IPS-18c (cell line): Measurements from ENCODE around the gene CTU1.

Experiments
- H3K4me3 ChIP-seq: 2 replicates; pipeline ENCODE4 v1.7.0; 2013; ENCODE audit warnings: low read depth, mild to moderate bottlenecking, low read length, moderate library complexity; ENCODE audit not compliant: insufficient read depth
- H3K9me3 ChIP-seq: one replicate; pipeline ENCODE4 v1.6.1; 2013; ENCODE audit warnings: mild to moderate bottlenecking, low read length, moderate library complexity; ENCODE audit not compliant: control insufficient read depth, insufficient read depth

Gene CTU1

DNA sequence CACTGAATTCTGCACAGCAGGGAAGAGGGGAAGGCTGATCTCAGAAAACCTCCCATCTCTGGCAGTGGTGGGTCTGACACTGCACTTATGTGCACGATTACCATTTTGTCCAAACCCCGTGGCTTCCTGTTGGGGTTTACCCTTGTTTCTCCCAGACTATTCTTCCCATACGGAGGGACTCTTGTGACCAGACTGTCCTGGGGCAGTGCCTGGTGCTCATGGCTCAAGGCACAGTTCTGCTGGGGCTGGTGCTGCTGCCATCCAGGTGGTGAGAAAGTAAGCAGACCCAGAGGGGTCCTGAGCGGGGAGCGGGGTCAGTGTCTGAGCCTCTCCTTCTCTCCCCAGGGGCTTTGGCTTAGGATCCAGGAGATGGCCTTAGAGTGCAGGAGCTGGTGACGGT lies 11.4 kb upstream of the CTU1 start:
- no peak overlapping the region for H3K4me3 ChIP-seq
- no peaks in the 10 kb centered on the region for H3K9me3 ChIP-seq

GRCh38 chr19:51119101-51119500 lies 10.9 kb upstream of the CTU1 start:
- no peak overlapping the region for H3K4me3 ChIP-seq
- H3K9me3 ChIP-seq = no peaks in the 10 kb centered on the region

DNA sequence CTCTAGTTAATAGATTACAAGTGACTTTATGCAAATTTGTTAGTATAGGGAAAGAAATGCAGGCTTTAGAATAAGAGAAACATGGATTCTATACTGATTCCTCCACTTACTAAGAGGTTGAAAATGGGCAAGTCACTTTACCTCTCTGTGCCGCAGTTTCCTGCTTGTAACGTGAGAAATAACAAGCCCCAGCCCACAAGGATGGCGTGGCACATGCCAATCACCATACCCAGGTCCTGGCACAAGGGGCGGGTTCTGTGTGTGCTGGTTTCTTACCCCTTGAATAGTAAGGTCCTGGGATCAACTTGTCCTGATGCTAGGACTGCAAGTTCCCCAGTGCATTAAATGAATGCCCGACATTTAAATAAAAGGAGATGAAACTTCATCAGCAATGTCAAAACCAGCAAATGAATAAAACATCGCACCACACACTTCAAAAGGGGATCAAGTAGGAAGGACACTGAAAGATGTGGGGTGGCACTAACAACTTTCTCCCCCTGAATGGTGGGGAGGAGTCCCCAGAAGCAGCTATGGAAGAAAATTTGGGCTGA lies 8.6 kb upstream of the CTU1 start:
- Histone ChIP-seq H3K4me3 (no peak overlapping the region), H3K9me3 (no peaks in the 10 kb centered on the region)

DNA sequence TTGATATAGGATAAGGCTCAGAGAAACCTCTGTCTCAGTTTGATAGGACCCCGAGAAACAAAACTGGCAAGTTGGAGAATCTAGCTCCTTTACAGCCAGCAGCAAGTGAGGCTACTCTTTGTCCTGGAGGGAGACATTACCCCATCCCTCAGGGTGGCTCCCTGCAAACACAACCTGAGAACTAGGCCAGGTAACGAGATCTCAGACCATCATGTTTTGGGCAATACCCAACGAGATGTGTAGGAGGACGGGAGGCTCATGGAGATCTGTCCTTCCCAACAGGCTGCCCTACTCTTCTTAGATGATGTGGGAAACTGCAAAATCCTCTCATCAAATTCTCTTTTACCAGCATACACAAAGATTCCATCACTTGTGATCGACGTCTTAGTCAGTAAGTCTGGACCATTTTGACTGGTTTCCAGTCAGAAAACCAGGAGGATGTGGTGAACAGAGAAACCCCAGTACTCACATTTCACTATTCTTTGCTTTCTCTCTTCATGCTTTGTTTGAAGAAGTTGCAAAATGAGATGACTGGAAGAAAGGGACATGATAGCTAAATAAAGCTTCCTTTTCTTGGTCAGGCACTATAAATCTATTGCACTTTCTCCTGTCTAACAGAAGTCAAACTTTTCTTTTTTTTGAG lies 6.0 kb upstream of the CTU1 start:
- no peak overlapping the region for H3K4me3 ChIP-seq
- no peaks in the 10 kb centered on the region for H3K9me3 ChIP-seq

DNA sequence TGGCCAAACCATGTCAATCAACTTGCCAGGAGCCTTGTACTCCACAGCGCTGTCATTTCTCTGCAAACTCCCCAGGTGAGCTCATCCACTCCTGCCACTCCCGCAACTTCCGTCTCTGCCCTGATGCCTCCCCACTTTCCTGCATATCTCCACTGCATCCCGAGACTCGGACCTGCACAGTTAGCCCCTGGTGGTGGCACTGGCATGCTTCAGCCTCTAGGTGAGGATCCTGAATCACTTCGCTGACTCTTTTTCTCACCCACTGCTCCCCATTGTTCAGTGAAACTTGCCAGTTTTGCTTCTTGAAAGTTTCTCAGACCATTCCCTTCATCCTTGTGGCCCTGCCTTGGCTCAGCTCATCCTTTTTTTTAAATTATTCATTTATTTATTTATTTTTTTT lies 3.4 kb upstream of the CTU1 start:
- Histone ChIP-seq H3K9me3 (no peaks in the 10 kb centered on the region), H3K4me3 (no peak overlapping the region)

- no peak overlapping the region for H3K4me3 ChIP-seq
- H3K9me3 ChIP-seq = no peaks in the 10 kb centered on the region
Measured at GRCh38 chr19:51110666-51110971, 2.4 kb upstream of the CTU1 start.

DNA sequence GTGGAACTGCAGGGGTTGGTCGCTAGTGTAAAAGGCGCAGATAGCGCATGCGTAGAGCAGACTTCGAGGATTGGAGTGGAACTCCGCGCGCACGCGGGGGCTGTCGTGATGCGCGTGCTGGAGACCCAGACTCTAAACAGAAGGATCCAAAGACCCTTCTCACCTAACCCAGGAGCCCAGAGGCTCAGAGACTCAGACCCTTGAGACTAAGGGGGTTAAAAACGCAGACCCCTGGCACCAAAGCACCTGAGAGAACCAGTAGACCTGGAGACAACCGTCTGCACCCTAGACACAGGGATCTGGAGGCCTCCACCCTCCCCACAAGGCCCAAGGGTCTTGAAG lies 567 bp upstream of the CTU1 start:
- H3K4me3 ChIP-seq = peak overlapping the region; percentile 86

DNA sequence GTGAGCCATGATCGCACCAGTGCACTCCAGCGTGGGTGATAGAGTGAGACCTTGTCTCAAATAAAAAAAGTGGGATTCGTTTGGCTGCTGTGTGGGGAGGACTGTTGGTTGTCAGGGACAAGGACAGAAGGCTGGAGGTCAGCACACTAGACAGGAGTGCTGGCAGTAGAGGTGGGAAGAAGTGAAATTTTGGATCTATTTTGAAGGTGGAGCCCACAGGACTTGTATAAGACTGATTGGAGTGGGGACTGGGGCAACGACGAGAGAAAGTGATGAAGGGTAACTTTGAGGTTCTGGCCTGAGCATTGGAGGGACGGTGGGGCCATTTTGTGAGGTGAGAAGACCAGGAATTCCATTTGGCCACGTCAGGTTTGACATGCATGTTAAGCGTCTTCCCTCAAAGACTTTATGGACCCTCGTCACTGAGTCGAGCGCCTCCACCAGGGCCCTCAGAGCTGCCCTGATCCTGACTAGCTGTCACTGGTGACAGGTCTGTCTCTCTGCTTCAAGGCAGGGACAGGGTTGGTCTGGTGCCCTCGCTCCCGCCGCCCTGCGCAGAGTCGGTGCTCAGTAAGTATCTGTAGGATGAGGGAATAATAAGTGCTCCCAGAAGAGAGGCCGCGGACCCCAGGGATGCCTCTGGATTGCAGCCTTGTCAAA lies 673 bp downstream of the CTU1 start:
- Histone ChIP-seq H3K4me3 (peak overlapping the region; percentile 86), H3K9me3 (no peaks in the 10 kb centered on the region)

More for the DNA sequence above, 567 bp upstream of the CTU1 start:
- no peaks in the 10 kb centered on the region for H3K9me3 ChIP-seq

DNA sequence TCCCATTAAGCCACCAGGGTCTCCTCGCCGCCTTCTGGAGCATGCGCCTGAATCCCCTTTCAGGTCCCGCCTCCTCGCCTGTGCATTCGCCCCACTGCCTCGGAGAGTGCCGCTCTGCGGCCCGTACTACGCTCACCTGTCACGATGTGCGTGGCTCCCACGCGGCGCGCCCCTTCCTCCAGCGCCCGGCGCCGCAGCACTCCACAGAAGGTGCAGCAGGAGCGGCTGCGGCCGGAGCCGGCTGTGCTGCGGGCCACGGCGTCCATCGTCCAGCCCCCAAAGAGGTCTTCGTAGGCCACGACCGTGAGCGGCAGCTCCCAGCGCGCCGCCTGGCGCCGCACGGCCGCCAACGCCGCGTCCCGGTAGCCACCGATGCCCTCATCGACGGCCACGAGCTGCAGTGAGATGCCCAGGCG lies 4.3 kb downstream of the CTU1 start:
- Histone ChIP-seq H3K4me3 (no peak overlapping the region), H3K9me3 (no peaks in the 10 kb centered on the region)

DNA sequence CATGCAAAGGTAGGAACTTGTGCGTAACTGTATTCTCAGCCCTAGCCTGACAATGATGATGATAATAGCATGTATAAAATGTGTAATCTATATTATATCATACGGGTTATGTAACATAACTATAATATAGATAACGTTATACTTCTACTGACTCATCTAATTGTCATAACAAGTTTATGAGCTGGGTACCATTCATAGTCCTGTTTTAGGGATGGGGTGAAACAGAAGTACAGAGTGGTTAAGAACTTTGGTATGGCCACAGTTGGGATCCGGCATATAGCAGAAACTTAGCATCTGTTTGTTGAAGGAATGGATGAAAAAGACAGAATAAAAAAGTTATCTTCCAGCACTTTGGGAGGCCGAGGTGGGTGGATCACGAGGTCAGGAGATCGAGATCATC lies 5.2 kb downstream of the CTU1 start:
- no peak overlapping the region for H3K4me3 ChIP-seq
- H3K9me3 ChIP-seq = no peaks in the 10 kb centered on the region

GRCh38 chr19:51101171-51101865 lies 6.9 kb downstream of the CTU1 start:
- Histone ChIP-seq H3K9me3 (no peaks in the 10 kb centered on the region), H3K4me3 (no peak overlapping the region)

DNA sequence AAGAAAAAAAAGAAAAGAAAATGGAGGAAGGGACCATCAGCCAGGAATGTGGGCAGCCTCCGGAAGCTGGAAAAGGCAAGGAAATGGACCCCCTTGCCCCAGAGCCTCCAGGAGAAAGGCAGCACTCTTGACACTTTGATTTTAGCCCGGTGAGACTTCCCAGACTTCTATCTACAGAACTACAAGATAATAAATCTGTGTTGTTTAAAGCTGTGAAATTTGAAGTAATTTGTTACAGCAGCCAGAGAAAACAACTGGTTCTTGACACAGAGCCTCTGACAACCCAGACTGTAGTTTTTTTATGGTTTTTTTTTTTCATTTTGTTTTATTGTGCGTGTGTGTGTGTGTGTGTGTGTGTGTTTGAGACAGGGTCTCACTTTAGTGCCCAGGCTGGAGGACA lies 7.6 kb downstream of the CTU1 start:
- H3K4me3 ChIP-seq = no peak overlapping the region
- no peaks in the 10 kb centered on the region for H3K9me3 ChIP-seq

DNA sequence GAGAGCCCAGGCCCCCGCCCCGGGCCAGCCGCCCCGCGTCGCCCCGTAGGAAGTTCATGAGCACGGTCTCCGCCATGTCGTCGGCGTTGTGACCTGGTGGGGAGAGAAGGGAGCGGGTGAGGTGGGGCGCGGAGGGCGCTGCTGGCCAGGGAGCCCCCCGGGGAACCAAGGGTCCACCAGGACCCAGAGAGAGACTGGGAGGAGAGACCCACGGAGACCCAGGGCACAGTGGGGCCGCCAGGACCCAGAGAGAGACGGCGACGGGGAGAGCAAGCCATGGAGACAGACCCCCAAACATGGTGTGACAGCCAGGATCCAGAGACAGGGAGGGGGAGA lies 9.2 kb downstream of the CTU1 start:
- Histone ChIP-seq H3K9me3 (no peaks in the 10 kb centered on the region), H3K4me3 (no peak overlapping the region)

GRCh38 chr19:51098365-51099046 lies 9.7 kb downstream of the CTU1 start:
- no peaks in the 10 kb centered on the region for H3K9me3 ChIP-seq
- H3K4me3 ChIP-seq = no peak overlapping the region

- Histone ChIP-seq H3K9me3 (no peaks in the 10 kb centered on the region), H3K4me3 (no peak overlapping the region)
Measured at GRCh38 chr19:51097796-51098195, 10.4 kb downstream of the CTU1 start.

DNA sequence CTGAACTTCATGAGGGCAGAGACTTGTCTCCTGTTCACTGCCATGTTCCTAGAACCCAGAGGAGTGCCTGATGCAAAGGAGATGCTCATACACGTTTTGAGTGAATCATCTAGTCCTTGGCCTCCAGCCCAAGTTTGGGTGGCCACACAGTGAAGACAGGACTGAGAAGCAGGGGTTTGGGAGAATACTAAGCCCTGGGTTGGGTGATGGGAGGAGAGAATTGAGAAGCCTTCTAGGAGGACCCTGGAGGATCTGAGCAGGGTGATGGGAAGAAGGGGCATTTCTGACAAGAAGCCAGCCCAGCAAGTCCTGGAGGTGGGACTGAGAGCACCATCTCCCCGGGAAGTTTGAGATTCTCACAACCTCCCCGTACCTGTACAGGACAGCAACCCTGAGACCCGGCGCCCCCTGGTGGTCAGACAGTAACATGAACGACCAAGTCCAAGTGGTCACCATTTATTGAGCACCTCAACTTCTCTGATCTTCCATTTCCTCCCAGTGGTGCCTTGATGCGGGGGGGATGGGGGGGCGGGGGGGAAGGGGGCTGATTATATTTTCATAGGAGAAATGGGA lies 11.0 kb downstream of the CTU1 start:
- Histone ChIP-seq H3K4me3 (no peak overlapping the region), H3K9me3 (no peaks in the 10 kb centered on the region)

DNA sequence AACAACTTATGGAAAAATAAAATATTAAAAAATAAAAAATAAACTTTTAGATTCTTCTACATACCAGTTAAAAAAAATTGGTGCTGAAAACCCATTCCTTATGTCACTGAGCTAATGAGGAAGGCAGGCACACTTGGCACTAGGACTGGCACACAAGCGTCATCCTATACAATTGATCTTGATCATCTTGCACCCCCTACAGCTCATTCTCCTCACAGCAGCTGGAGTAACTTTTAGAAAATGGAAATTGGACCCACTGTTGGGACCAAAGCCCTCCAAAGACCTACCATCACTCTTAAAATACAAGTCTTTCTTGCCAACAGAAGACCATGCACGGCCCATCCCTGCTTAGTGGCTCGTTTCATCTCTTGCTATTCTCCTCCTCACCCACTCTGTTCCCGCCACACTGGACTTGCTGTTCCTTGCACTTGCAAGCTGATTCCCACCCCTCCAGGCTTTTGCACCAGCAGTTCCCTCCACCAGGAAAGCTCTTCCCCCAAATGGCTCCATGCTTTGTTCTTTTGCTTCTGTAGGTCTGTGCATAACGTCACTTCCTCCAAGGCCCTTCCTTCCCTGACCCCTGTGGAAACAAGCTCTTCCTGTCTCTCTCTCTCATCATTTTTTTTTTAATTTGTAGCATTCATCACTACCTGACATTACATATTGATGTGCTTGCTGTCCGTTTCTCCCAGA lies 11.6 kb downstream of the CTU1 start:
- Histone ChIP-seq H3K4me3 (no peak overlapping the region), H3K9me3 (no peaks in the 10 kb centered on the region)
